Measurements from ENCODE around the gene GJA5.

Gene GJA5

GRCh38 chr1:147758379-147759100 is 1.9 kb downstream of the GJA5 start:
- no peaks in the 10 kb centered on the region for H3K9me3 ChIP-seq (ENCODE audit: low read length)
- no peaks in the 10 kb centered on the region for H3K27me3 ChIP-seq (ENCODE audit: control insufficient read depth in 1 of 2, insufficient read depth in 2 of 2, low read length in 2 of 2)
- H3K9ac ChIP-seq (ENCODE audit: low read length), result no peak overlapping the region
- H3K4me3 ChIP-seq (ENCODE audit: low read depth in 1 of 2, low read length in 2 of 2), result no peak overlapping the region
- H3K27ac ChIP-seq (ENCODE audit: low read depth, low read length), result no peak overlapping the region
- no peaks in the 10 kb centered on the region for H3K4me1 ChIP-seq (ENCODE audit: insufficient read depth, low read length)
- no peaks in the 10 kb centered on the region for H3K36me3 ChIP-seq (ENCODE audit: insufficient read depth, low read length)

DNA sequence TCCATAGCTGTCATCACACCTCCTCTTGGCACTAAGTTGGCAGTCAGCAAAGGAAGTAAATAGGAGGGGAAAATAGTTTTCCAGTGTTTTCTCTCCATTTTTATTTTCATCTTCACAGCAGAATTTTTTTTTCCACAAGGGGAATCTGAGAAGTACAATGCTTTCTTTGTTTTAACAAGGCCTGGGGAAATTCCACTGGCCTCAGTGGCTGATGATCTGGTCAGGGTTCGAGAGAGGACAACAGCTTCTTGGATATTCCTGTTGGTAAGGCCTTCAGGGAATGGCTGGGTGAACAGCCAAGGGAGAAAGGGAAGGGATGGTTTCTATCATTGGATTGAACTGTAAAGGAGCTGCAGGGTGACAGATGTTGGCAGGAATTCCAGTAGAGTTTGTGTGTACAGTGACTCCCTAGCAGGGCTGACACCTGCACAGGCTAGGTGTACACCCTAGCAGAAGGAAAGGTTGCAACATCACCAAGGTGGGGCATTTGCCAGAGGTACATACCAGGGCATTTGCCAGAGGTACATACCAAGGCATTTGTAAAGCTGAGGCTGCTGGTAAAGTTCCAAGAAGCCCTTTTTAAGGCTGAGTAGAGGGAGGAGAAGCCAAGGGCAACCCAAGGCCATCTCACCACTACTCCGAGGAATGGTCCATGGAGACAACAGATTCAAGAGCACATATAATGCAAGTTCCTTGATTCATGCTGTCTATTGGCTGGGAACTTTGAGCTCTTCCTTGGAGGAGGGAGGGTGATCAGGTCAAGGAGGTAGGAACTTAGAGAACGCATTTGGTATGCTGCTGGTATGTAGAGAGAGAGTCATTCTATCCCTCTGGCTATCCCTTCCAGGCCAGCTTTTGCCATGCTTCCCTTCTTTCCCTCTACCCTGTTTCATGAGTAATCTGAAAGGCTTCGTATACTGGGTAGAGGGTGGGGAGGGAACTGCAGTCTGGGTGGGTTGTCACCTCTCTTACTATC is 3.1 kb downstream of the GJA5 start:
- H3K9me3 ChIP-seq (ENCODE audit: low read length), result no peaks in the 10 kb centered on the region
- no peak overlapping the region for H3K4me3 ChIP-seq (ENCODE audit: low read depth in 1 of 2, low read length in 2 of 2)
- H3K4me1 ChIP-seq (ENCODE audit: insufficient read depth, low read length), result no peaks in the 10 kb centered on the region

DNA sequence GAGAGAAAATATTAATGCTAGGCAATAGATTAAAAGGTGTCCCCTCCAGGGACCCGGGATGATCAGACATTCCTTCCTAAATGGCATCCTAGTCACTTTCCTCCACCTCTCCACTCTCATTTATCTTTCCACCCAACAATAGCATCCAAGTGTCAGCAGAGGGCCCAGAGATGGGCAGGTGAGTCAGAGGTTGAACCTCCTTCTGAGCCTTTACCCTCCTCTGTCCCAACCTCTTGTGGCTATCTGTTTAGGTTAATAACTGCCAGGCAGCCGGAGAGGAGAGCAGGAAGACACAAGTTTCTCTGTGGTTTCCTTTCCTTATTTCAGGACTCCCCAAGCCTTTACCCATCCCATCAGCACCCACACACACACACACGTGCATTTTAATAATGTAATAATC is 4.1 kb downstream of the GJA5 start:
- no peaks in the 10 kb centered on the region for H3K36me3 ChIP-seq (ENCODE audit: insufficient read depth, low read length)
- no peak overlapping the region for H3K4me3 ChIP-seq (ENCODE audit: low read depth in 1 of 2, low read length in 2 of 2)
- no peak overlapping the region for H3K27ac ChIP-seq (ENCODE audit: low read depth, low read length)
- H3K9me3 ChIP-seq (ENCODE audit: low read length), result no peaks in the 10 kb centered on the region
- H3K9ac ChIP-seq (ENCODE audit: low read length), result no peak overlapping the region
- H3K27me3 ChIP-seq (ENCODE audit: control insufficient read depth in 1 of 2, insufficient read depth in 2 of 2, low read length in 2 of 2), result no peaks in the 10 kb centered on the region
- no peaks in the 10 kb centered on the region for H3K4me1 ChIP-seq (ENCODE audit: insufficient read depth, low read length)

More for the DNA sequence above, 3.1 kb downstream of the GJA5 start:
- H3K9ac ChIP-seq (ENCODE audit: low read length), result no peak overlapping the region
- H3K36me3 ChIP-seq (ENCODE audit: insufficient read depth, low read length), result no peaks in the 10 kb centered on the region
- H3K27ac ChIP-seq (ENCODE audit: low read depth, low read length), result no peak overlapping the region
- H3K27me3 ChIP-seq (ENCODE audit: control insufficient read depth in 1 of 2, insufficient read depth in 2 of 2, low read length in 2 of 2), result no peaks in the 10 kb centered on the region

- no peak overlapping the region for H3K9ac ChIP-seq (ENCODE audit: low read length)
- no peaks in the 10 kb centered on the region for H3K9me3 ChIP-seq (ENCODE audit: low read length)
- H3K27me3 ChIP-seq (ENCODE audit: control insufficient read depth in 1 of 2, insufficient read depth in 2 of 2, low read length in 2 of 2), result no peaks in the 10 kb centered on the region
- H3K4me1 ChIP-seq (ENCODE audit: insufficient read depth, low read length), result no peaks in the 10 kb centered on the region
- H3K27ac ChIP-seq (ENCODE audit: low read depth, low read length), result no peak overlapping the region
- H3K36me3 ChIP-seq (ENCODE audit: insufficient read depth, low read length), result no peaks in the 10 kb centered on the region
- no peak overlapping the region for H3K4me3 ChIP-seq (ENCODE audit: low read depth in 1 of 2, low read length in 2 of 2)
These were observed 5.7 kb downstream of the GJA5 start for GRCh38 chr1:147754661-147755060.

- Histone ChIP-seq H3K9ac (ENCODE audit: low read length) (no peak overlapping the region), H3K27ac (ENCODE audit: low read depth, low read length) (no peak overlapping the region), H3K4me3 (ENCODE audit: low read depth in 1 of 2, low read length in 2 of 2) (no peak overlapping the region), H3K27me3 (ENCODE audit: control insufficient read depth in 1 of 2, insufficient read depth in 2 of 2, low read length in 2 of 2) (no peaks in the 10 kb centered on the region), H3K4me1 (ENCODE audit: insufficient read depth, low read length) (no peaks in the 10 kb centered on the region), H3K36me3 (ENCODE audit: insufficient read depth, low read length) (no peaks in the 10 kb centered on the region), H3K9me3 (ENCODE audit: low read length) (no peaks in the 10 kb centered on the region)
These were observed 7.3 kb downstream of the GJA5 start for GRCh38 chr1:147753081-147753480.

GRCh38 chr1:147752511-147752910 is 7.9 kb downstream of the GJA5 start:
- Histone ChIP-seq H3K9ac (ENCODE audit: low read length) (no peak overlapping the region), H3K4me1 (ENCODE audit: insufficient read depth, low read length) (no peaks in the 10 kb centered on the region), H3K27me3 (ENCODE audit: control insufficient read depth in 1 of 2, insufficient read depth in 2 of 2, low read length in 2 of 2) (no peaks in the 10 kb centered on the region), H3K9me3 (ENCODE audit: low read length) (no peaks in the 10 kb centered on the region), H3K4me3 (ENCODE audit: low read depth in 1 of 2, low read length in 2 of 2) (no peak overlapping the region), H3K27ac (ENCODE audit: low read depth, low read length) (no peak overlapping the region), H3K36me3 (ENCODE audit: insufficient read depth, low read length) (no peaks in the 10 kb centered on the region)

GRCh38 chr1:147751346-147751745 is 9.1 kb downstream of the GJA5 start:
- Histone ChIP-seq H3K9ac (ENCODE audit: low read length) (no peak overlapping the region), H3K4me1 (ENCODE audit: insufficient read depth, low read length) (no peaks in the 10 kb centered on the region)

GRCh38 chr1:147750618-147751217 is 9.7 kb downstream of the GJA5 start:
- Histone ChIP-seq H3K27me3 (ENCODE audit: control insufficient read depth in 1 of 2, insufficient read depth in 2 of 2, low read length in 2 of 2) (no peaks in the 10 kb centered on the region), H3K36me3 (ENCODE audit: insufficient read depth, low read length) (no peaks in the 10 kb centered on the region), H3K27ac (ENCODE audit: low read depth, low read length) (no peak overlapping the region), H3K9ac (ENCODE audit: low read length) (no peak overlapping the region), H3K9me3 (ENCODE audit: low read length) (no peaks in the 10 kb centered on the region), H3K4me1 (ENCODE audit: insufficient read depth, low read length) (no peaks in the 10 kb centered on the region), H3K4me3 (ENCODE audit: low read depth in 1 of 2, low read length in 2 of 2) (no peak overlapping the region)

More at GRCh38 chr1:147751346-147751745, 9.1 kb downstream of the GJA5 start:
- Histone ChIP-seq H3K36me3 (ENCODE audit: insufficient read depth, low read length) (no peaks in the 10 kb centered on the region), H3K9me3 (ENCODE audit: low read length) (no peaks in the 10 kb centered on the region), H3K27me3 (ENCODE audit: control insufficient read depth in 1 of 2, insufficient read depth in 2 of 2, low read length in 2 of 2) (no peaks in the 10 kb centered on the region), H3K4me3 (ENCODE audit: low read depth in 1 of 2, low read length in 2 of 2) (no peak overlapping the region), H3K27ac (ENCODE audit: low read depth, low read length) (no peak overlapping the region)

- H3K27ac ChIP-seq (ENCODE audit: low read depth, low read length), result no peak overlapping the region
These were observed 10.6 kb downstream of the GJA5 start for GRCh38 chr1:147749792-147750191.

GRCh38 chr1:147748676-147749350 is 11.6 kb downstream of the GJA5 start:
- Histone ChIP-seq H3K9me3 (ENCODE audit: low read length) (no peaks in the 10 kb centered on the region), H3K27ac (ENCODE audit: low read depth, low read length) (no peak overlapping the region), H3K36me3 (ENCODE audit: insufficient read depth, low read length) (no peaks in the 10 kb centered on the region), H3K27me3 (ENCODE audit: control insufficient read depth in 1 of 2, insufficient read depth in 2 of 2, low read length in 2 of 2) (no peaks in the 10 kb centered on the region), H3K4me1 (ENCODE audit: insufficient read depth, low read length) (no peaks in the 10 kb centered on the region), H3K4me3 (ENCODE audit: low read depth in 1 of 2, low read length in 2 of 2) (no peak overlapping the region), H3K9ac (ENCODE audit: low read length) (no peak overlapping the region)

More at GRCh38 chr1:147749792-147750191, 10.6 kb downstream of the GJA5 start:
- H3K9ac ChIP-seq (ENCODE audit: low read length), result no peak overlapping the region
- no peaks in the 10 kb centered on the region for H3K9me3 ChIP-seq (ENCODE audit: low read length)
- no peaks in the 10 kb centered on the region for H3K4me1 ChIP-seq (ENCODE audit: insufficient read depth, low read length)
- H3K36me3 ChIP-seq (ENCODE audit: insufficient read depth, low read length), result no peaks in the 10 kb centered on the region
- H3K4me3 ChIP-seq (ENCODE audit: low read depth in 1 of 2, low read length in 2 of 2), result no peak overlapping the region
- no peaks in the 10 kb centered on the region for H3K27me3 ChIP-seq (ENCODE audit: control insufficient read depth in 1 of 2, insufficient read depth in 2 of 2, low read length in 2 of 2)

GRCh38 chr1:147747966-147748365 is 12.4 kb downstream of the GJA5 start:
- Histone ChIP-seq H3K9me3 (ENCODE audit: low read length) (no peaks in the 10 kb centered on the region), H3K27ac (ENCODE audit: low read depth, low read length) (no peak overlapping the region), H3K27me3 (ENCODE audit: control insufficient read depth in 1 of 2, insufficient read depth in 2 of 2, low read length in 2 of 2) (no peaks in the 10 kb centered on the region), H3K9ac (ENCODE audit: low read length) (no peak overlapping the region), H3K4me3 (ENCODE audit: low read depth in 1 of 2, low read length in 2 of 2) (no peak overlapping the region), H3K36me3 (ENCODE audit: insufficient read depth, low read length) (no peaks in the 10 kb centered on the region), H3K4me1 (ENCODE audit: insufficient read depth, low read length) (no peaks in the 10 kb centered on the region)
